Measurements from ENCODE around the gene ALOXE3. TPM values are rescaled to one million over a fixed set of nuclear protein-coding genes. Genes with fewer than 3 reads are reported as not detected.

Gene ALOXE3
- total RNA-seq, 1 donor = not detected

DNA sequence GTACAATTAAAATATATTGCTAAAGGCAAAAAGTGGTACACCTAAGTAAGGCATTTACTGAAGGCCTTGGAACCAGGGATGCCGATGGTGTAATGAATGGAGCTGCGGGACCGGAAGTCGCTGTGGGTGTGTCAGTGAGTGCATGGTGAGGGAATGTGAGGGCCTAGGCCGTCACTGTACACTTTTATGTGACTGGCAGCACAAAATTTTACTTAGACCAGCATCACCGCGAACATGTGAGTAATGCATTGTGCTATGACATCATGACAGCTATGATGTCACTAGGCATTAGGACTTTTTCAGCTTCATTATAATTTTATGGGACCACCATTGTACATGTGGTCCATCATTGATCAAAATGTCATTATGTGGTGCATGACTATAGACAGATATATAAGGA lies 64.7 kb downstream of the ALOXE3 start:
- no peak for DNase-seq (ENCODE audit: low read depth)
- H3K4me3 ChIP-seq (ENCODE audit: low read depth, low read length) = no peak overlapping the region
- TF ChIP-seq, protein P1, sequence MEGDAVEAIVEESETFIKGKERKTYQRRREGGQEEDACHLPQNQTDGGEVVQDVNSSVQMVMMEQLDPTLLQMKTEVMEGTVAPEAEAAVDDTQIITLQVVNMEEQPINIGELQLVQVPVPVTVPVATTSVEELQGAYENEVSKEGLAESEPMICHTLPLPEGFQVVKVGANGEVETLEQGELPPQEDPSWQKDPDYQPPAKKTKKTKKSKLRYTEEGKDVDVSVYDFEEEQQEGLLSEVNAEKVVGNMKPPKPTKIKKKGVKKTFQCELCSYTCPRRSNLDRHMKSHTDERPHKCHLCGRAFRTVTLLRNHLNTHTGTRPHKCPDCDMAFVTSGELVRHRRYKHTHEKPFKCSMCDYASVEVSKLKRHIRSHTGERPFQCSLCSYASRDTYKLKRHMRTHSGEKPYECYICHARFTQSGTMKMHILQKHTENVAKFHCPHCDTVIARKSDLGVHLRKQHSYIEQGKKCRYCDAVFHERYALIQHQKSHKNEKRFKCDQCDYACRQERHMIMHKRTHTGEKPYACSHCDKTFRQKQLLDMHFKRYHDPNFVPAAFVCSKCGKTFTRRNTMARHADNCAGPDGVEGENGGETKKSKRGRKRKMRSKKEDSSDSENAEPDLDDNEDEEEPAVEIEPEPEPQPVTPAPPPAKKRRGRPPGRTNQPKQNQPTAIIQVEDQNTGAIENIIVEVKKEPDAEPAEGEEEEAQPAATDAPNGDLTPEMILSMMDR (IDR thresholded peaks at IDR 0.05; ENCODE audit: insufficient read depth, low read depth, low read length) = no peak

DNA sequence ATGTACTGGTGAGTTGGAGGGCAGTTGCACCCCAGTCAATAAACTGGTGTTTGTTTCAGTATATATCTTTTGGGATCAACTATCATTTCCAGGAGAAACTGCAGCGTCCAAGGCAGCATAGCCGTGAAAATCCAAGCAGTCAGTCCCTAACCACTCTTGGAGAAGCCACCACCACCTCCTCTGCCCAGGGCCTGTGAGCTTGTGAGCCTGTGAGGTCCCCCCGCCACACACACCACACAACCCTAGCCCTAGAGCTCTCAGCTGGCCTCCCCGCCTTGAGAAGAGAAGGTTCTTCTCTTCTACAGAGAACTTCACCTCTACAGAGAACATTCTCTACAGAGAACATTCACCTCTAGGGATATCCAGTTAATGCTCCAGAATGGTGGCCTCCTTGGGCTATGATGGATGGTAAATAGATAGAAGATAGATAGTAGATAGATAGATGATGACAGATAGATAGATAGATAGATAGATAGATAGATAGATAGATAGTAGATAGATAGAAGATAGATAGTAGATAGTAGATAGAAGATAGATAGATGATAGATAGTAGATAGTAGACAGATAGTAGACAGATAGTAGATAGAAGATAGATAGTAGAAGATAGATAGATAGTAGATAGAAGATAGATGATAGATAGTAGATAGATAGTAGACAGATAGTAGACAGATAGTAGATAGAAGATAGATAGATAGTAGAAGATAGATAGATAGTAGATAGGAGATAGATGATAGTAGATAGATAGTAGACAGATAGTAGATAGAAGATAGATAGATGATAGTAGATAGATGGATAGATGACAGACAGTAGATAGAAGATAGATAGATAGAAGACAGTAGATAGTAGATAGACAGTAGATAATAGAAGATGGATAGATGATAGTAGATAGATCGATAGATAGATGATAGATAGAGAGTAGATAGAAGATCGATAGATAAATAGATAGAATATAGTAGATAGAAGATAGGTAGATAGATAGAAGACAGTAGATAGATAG lies 65.8 kb downstream of the ALOXE3 start:
- TF ChIP-seq, protein P1 (IDR thresholded peaks at IDR 0.05; ENCODE audit: insufficient read depth, low read depth, low read length) = no peak
- no peak overlapping the region for H3K4me3 ChIP-seq (ENCODE audit: low read depth, low read length)
- no peak for DNase-seq (ENCODE audit: low read depth)

DNA sequence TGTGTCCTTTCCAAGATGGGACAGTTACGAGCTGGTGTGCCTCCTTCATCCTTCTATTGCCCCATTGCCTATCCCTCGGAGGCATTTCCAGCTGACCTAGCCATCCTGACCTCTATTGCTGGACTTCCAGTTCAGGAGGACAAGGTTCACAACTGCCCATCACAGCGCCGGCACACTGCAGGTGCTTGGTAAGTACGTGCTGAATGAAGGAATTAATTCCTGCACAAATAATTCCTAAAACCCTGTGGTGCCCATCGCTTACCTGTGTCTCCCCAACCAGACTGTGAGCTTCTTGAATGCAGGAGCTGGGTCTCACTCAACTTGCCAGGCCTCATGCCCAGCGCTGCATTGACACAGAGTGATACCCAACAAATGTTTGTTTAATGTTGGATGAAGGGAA lies 66.5 kb downstream of the ALOXE3 start:
- DNase-seq (ENCODE audit: low read depth) = no peak
- TF ChIP-seq, protein P1 (IDR thresholded peaks at IDR 0.05; ENCODE audit: insufficient read depth, low read depth, low read length) = no peak
- no peak overlapping the region for H3K4me3 ChIP-seq (ENCODE audit: low read depth, low read length)

DNA sequence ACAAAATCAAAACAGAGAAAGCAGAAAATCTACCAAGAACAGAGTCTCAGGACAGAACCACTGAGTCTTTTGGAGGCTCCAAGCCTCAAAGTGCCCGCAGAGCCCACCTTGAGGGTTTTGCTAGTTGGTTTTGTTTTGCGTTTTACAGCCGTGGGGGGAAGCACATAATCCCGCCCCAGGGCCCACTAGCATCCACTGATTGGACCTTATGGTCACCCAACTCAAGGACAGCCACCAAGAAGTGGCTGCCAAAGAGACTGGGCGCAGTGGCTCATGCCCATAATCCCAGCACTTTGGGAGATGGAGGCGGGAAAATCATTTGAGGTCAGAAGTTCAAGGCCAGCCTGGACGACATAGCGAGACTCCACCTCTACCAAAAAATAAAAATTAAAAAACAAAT lies 69.6 kb downstream of the ALOXE3 start:
- no peak for DNase-seq (ENCODE audit: low read depth)
- TF ChIP-seq, protein P1 (IDR thresholded peaks at IDR 0.05; ENCODE audit: insufficient read depth, low read depth, low read length) = no peak
- H3K4me3 ChIP-seq (ENCODE audit: low read depth, low read length) = no peak overlapping the region

DNA sequence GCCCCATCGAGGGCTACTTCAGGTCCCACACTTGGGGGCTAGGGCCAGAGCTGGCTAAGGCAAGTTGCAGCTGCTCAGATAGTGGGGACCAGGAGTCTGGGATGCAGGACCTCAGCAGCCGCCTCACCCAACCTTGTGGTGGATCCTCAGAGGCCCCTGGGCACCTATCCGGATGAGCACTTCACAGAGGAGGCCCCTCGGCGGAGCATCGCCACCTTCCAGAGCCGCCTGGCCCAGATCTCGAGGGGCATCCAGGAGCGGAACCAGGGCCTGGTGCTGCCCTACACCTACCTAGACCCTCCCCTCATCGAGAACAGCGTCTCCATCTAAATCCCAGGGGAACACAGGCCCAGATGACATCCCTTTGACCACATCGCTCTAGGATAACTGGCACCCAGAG lies 70.1 kb downstream of the ALOXE3 start:
- TF ChIP-seq, protein P1 (IDR thresholded peaks at IDR 0.05; ENCODE audit: insufficient read depth, low read depth, low read length) = no peak
- no peak overlapping the region for H3K4me3 ChIP-seq (ENCODE audit: low read depth, low read length)
- DNase-seq (ENCODE audit: low read depth) = no peak

DNA sequence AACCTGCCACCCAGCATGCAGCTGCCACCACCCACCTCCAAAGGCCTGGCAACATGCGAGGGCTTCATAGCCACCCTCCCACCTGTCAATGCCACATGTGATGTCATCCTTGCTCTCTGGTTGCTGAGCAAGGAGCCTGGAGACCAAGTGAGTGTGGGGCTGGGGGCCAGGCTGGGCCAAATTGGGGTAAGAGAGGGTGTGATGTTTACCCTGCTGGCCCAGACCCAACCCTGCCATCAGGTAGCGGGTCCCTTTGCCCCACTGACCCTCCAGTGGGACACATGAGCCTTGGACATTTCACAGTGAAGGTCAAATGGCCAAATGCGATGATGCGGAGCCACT lies 70.6 kb downstream of the ALOXE3 start:
- TF ChIP-seq, protein P1 (IDR thresholded peaks at IDR 0.05; ENCODE audit: insufficient read depth, low read depth, low read length) = no peak
- DNase-seq (ENCODE audit: low read depth) = no peak
- no peak overlapping the region for H3K4me3 ChIP-seq (ENCODE audit: low read depth, low read length)
